K562 (cell line): ENCODE results near the gene MYL4. TPM values are rescaled to one million over a fixed set of nuclear protein-coding genes. Genes with fewer than 3 reads are reported as not detected.

Experiments
- ATAC-seq: fragments of 200-7000 bp; cut with Tn5 transposase; 3 replicates; pipeline ENCODE4 v1.9.1; 2020; ENCODE audit warnings: moderate library complexity
- BruUV-seq: library from RNA; stranded (reverse); fragments of 400-500 nt; replicated peaks from 2 replicates; lab custom pipeline; 2021; lab: Mats Ljungman, UMichigan
- CTCF ChIA-PET: fragments of 300-600 bp; formaldehyde crosslinking; extraction: SDS; loops from one replicate; lab custom pipeline; 2021; ENCODE audit warnings: low intra/inter-chr PET ratio; lab: Yijun Ruan, JAX
- POLR2A ChIA-PET: fragments of 300-600, 350-650 bp; sonication (Branson Sonifier 250); formaldehyde crosslinking; extraction: SDS; loops from one replicate; lab custom pipeline; 2021; ENCODE audit warnings: antibody characterized with exemption, inconsistent platforms; lab: Yijun Ruan, JAX
- DNase-seq, 4 experiments: peaks; one replicate each; pipeline versions ENCODE4 v3.0.0 to v3.0.0-alpha.2; 2011 to 2018; ENCODE audit warnings: low spot score in 3 of 4, mixed read lengths in 3 of 4; ENCODE audit errors: extremely low read depth in 1 of 4
- FAIRE-seq: peaks from 2 replicates; lab custom pipeline; 2011; peaks lifted over from hg19 to GRCh38; lab: Jason Lieb, UNC
- H2AFZ ChIP-seq: 2 replicates; pipeline ENCODE4 v1.6.0; 2011; ENCODE audit warnings: low read depth, low read length, control low read depth, inconsistent platforms
- H3K27ac ChIP-seq: fragments of 200-600 bp; 3 replicates; pipeline ENCODE4 v1.8.0; 2011; ENCODE audit warnings: low read depth, mild to moderate bottlenecking, control low read depth, inconsistent platforms, low read length, moderate library complexity, mixed read lengths; ENCODE audit errors: extremely low read depth
- H3K27me3 ChIP-seq, 2 experiments: fragments of 300-600 bp in 1 of 2; 2 replicates in 1 of 2; 3 replicates in 1 of 2; pipeline versions ENCODE4 v1.6.0 to v1.8.0; 2011; ENCODE audit warnings: inconsistent platforms in 2 of 2, low read length in 2 of 2, mild to moderate bottlenecking in 1 of 2, mixed read lengths in 1 of 2, moderate library complexity in 1 of 2; ENCODE audit not compliant: control insufficient read depth in 2 of 2, insufficient read depth in 2 of 2
- H3K36me3 ChIP-seq: fragments of 300-600 bp; 3 replicates; pipeline ENCODE4 v1.8.0; 2011; ENCODE audit warnings: mild to moderate bottlenecking, low read length, inconsistent platforms; ENCODE audit not compliant: control insufficient read depth, insufficient read depth
- H3K4me1 ChIP-seq, 2 experiments: fragments of 200-600 bp in 1 of 2; replicated peaks in 1 of 2; 2 replicates in 1 of 2; 3 replicates in 1 of 2; pipeline versions ENCODE4 v1.5.1 to v1.8.0; 2011; ENCODE audit warnings: inconsistent platforms in 2 of 2, low read length in 2 of 2, mild to moderate bottlenecking in 1 of 2, mixed read lengths in 1 of 2, moderate library complexity in 1 of 2; ENCODE audit not compliant: control insufficient read depth in 2 of 2, insufficient read depth in 2 of 2
- H3K4me2 ChIP-seq: 2 replicates; pipeline ENCODE4 v1.6.1; 2011; ENCODE audit warnings: low read length, control low read depth, inconsistent platforms, mixed read lengths; ENCODE audit not compliant: insufficient read depth
- H3K4me3 ChIP-seq: fragments of 200-600 bp; sonication (generic), shearing (Covaris generic); 2 replicates; pipeline ENCODE4 v1.5.1; 2016; ENCODE audit warnings: control low read depth, inconsistent platforms
- H3K79me2 ChIP-seq: fragments of 200-600 bp; 3 replicates; pipeline ENCODE4 v1.8.0; 2011; ENCODE audit warnings: low read length, inconsistent platforms; ENCODE audit not compliant: control insufficient read depth, insufficient read depth
- H3K9ac ChIP-seq, 2 experiments: 2 replicates each; pipeline versions ENCODE4 v1.6.0 to v1.6.1; 2011; ENCODE audit warnings: low read depth in 2 of 2, low read length in 2 of 2, control low read depth in 1 of 2, inconsistent platforms in 1 of 2, mild to moderate bottlenecking in 1 of 2, mixed read lengths in 1 of 2; ENCODE audit not compliant: insufficient read depth in 1 of 2
- H3K9me1 ChIP-seq: one replicate; pipeline ENCODE4 v1.6.0; 2011; ENCODE audit warnings: inconsistent platforms, mild to moderate bottlenecking, low read length, moderate library complexity; ENCODE audit not compliant: control insufficient read depth, insufficient read depth
- H3K9me3 ChIP-seq: replicated peaks from 2 replicates; pipeline ENCODE4 v1.5.1; 2011; ENCODE audit warnings: low read depth, low read length, inconsistent platforms; ENCODE audit not compliant: control insufficient read depth, insufficient read depth
- H4K20me1 ChIP-seq: replicated peaks from 2 replicates; pipeline ENCODE4 v1.6.1; 2011; ENCODE audit warnings: low read length, inconsistent platforms, mixed read lengths; ENCODE audit not compliant: control insufficient read depth, insufficient read depth
- RBM34 ChIP-seq: fragments of 200-400 bp; formaldehyde crosslinking; IDR thresholded peaks from 2 replicates; pipeline ENCODE4 v1.6.1; 2018; ENCODE audit warnings: low read length, borderline replicate concordance; ENCODE audit not compliant: insufficient read depth
- RHOXF2B ChIP-seq: fragments of 250-450 bp; sonication (Bioruptor Pico); conservative IDR thresholded peaks from 2 replicates; pipeline ENCODE4 v1.5.1; 2021
- RNF2 ChIP-seq: sonication (generic); IDR thresholded peaks from 2 replicates; pipeline ENCODE4 v1.6.1; 2016
- ZC3H4 ChIP-seq: sonication (generic); formaldehyde crosslinking; IDR thresholded peaks from 2 replicates; pipeline ENCODE4 v1.9.0; 2021; ENCODE audit warnings: missing genetic modification reagents, borderline replicate concordance
- ZC3H8 ChIP-seq: fragments of 450-650 bp; IDR thresholded peaks from 2 replicates; pipeline ENCODE4 v1.6.1; 2017
- WGBS: fragments of 100-300 bp; shearing (Covaris generic); methylation state at CpG from one replicate; pipeline ENCODE4 v1.1.6; 2016; ENCODE audit warnings: low coverage, mixed read lengths; ENCODE audit not compliant: insufficient coverage; ENCODE audit errors: missing lambda C conversion rate; 5-methylcytosine and 5-hydroxymethylcytosine counted together
- in situ Hi-C: fragments of 300-500 bp; cut with MboI; formaldehyde crosslinking; loops from 4 replicates; pipeline ENCODE4 v1.15.0; 2018; ENCODE audit warnings: inconsistent platforms, mixed read lengths
- intact Hi-C: fragments of 100-400 bp; cut with micrococcal nuclease; formaldehyde crosslinking; loops from 2 replicates; pipeline ENCODE4 v1.14.2; 2022
- polyA plus RNA-seq, 8 experiments: library from polyadenylated mRNA; depleted of rRNA in 4 of 8; stranded (reverse) in 5 of 8; unstranded in 3 of 8; fragments of >200 nt; fragmentation: Nextera tagmentation in 2 of 8; fragmentation: Illumina TruSeq in 1 of 8; extraction: Ambion mirVana in 2 of 8; extraction: Trizol in 1 of 8; gene quantifications; 2 replicates each; pipeline versions ENCODE4 v1.2.1 to v1.2.3, GENCODE V29; 2011 to 2014; ENCODE audit warnings: inconsistent platforms in 1 of 8, missing spikeins in 1 of 8
- total RNA-seq, 7 experiments: library from RNA; depleted of rRNA in 6 of 7; stranded (reverse); fragments of >200 nt in 6 of 7; fragmentation: Illumina TruSeq in 2 of 7; extraction: Trizol in 2 of 7; gene quantifications; 2 replicates each; pipeline versions ENCODE4 v1.2.1 to v1.2.3, GENCODE V29; 2011 to 2021; ENCODE audit warnings: low replicate concordance in 1 of 7
- TF ChIP-seq, protein P1 (sequence below): fragments of 450-650 bp; IDR thresholded peaks from 2 replicates; pipeline ENCODE4 v1.7.1; 2018; ENCODE audit warnings: mild to moderate bottlenecking, low read depth; ENCODE audit not compliant: partially characterized antibody
- TF ChIP-seq, protein P2 (sequence below): fragments of 450-650 bp; IDR thresholded peaks from 2 replicates; pipeline ENCODE4 v1.6.1; 2016; ENCODE audit warnings: mild to moderate bottlenecking
- TF ChIP-seq, protein P3 (sequence below): fragments of 150-350 bp; IDR thresholded peaks from 2 replicates; pipeline ENCODE4 v1.6.1; 2014; ENCODE audit warnings: low read depth, mild to moderate bottlenecking, low read length, borderline replicate concordance
- TF ChIP-seq, protein P4 (sequence below): sonication (generic); formaldehyde crosslinking; IDR thresholded peaks from 2 replicates; pipeline ENCODE4 v1.9.0; 2022; ENCODE audit warnings: mild to moderate bottlenecking, missing genetic modification reagents
- TF ChIP-seq, protein P5 (sequence below), 2 experiments: fragments of 450-650 bp in 1 of 2; sonication (generic) in 1 of 2; formaldehyde crosslinking in 1 of 2; IDR thresholded peaks in 1 of 2; conservative IDR thresholded peaks in 1 of 2; 2 replicates each; pipeline versions ENCODE4 v1.6.1 to v1.8.1; 2016 to 2023; ENCODE audit warnings: mild to moderate bottlenecking in 2 of 2, moderate library complexity in 2 of 2, inconsistent platforms in 1 of 2, missing genetic modification reagents in 1 of 2

Gene MYL4
- total and polyA plus RNA-seq, 9 of the 15 experiments (the other 6 are each of a cell fraction or from before 2014, with no cell fraction given), result 117 to 423 (median 221) TPM

GRCh38 chr17:47238321-47239010 is 29.3 kb downstream of the MYL4 start:
- no peak overlapping the region for H3K9ac ChIP-seq
- H3K4me3 ChIP-seq, result no peak overlapping the region
- no peak overlapping the region for H3K27ac ChIP-seq
- H4K20me1 ChIP-seq, result no peaks in the 10 kb centered on the region
- H3K79me2 ChIP-seq, result no peaks in the 10 kb centered on the region
- WGBS, result 81% methylated on average over 22 of the region's 29 CpGs
- H3K9me3 ChIP-seq, result no peaks in the 10 kb centered on the region; the same call in 1 of the 2 replicates
- BruUV-seq, result no TSS peak
- POLR2A ChIA-PET, result no interaction called here
- H3K36me3 ChIP-seq, result no peaks in the 10 kb centered on the region
- peaks cover 20 to 21% of the 10 kb centered on the region in 2 experiments for H3K4me1 ChIP-seq
- ATAC-seq, result no peak
- no peak overlapping the region for H2AFZ ChIP-seq
- intact Hi-C loops (no loop called here), in situ Hi-C loops (no loop called here)
- no peak for DNase-seq
- no peak for FAIRE-seq
- CTCF ChIA-PET, result interaction anchor here (0.6 kb wide), 1 partner anchor 8 kb away, joined by 4 read pairs; no protein-coding TSS in a partner anchor
- peaks cover 4% of the 10 kb centered on the region for H3K9me1 ChIP-seq
- H3K4me2 ChIP-seq, result no peak overlapping the region
- no peaks in the 10 kb centered on the region for H3K27me3 ChIP-seq
- no peak for TF ChIP-seq RBM34
- TF ChIP-seq, protein P1, sequence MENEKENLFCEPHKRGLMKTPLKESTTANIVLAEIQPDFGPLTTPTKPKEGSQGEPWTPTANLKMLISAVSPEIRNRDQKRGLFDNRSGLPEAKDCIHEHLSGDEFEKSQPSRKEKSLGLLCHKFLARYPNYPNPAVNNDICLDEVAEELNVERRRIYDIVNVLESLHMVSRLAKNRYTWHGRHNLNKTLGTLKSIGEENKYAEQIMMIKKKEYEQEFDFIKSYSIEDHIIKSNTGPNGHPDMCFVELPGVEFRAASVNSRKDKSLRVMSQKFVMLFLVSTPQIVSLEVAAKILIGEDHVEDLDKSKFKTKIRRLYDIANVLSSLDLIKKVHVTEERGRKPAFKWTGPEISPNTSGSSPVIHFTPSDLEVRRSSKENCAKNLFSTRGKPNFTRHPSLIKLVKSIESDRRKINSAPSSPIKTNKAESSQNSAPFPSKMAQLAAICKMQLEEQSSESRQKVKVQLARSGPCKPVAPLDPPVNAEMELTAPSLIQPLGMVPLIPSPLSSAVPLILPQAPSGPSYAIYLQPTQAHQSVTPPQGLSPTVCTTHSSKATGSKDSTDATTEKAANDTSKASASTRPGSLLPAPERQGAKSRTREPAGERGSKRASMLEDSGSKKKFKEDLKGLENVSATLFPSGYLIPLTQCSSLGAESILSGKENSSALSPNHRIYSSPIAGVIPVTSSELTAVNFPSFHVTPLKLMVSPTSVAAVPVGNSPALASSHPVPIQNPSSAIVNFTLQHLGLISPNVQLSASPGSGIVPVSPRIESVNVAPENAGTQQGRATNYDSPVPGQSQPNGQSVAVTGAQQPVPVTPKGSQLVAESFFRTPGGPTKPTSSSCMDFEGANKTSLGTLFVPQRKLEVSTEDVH, result no peak
- no peak for TF ChIP-seq ZC3H4
- TF ChIP-seq, protein P2, sequence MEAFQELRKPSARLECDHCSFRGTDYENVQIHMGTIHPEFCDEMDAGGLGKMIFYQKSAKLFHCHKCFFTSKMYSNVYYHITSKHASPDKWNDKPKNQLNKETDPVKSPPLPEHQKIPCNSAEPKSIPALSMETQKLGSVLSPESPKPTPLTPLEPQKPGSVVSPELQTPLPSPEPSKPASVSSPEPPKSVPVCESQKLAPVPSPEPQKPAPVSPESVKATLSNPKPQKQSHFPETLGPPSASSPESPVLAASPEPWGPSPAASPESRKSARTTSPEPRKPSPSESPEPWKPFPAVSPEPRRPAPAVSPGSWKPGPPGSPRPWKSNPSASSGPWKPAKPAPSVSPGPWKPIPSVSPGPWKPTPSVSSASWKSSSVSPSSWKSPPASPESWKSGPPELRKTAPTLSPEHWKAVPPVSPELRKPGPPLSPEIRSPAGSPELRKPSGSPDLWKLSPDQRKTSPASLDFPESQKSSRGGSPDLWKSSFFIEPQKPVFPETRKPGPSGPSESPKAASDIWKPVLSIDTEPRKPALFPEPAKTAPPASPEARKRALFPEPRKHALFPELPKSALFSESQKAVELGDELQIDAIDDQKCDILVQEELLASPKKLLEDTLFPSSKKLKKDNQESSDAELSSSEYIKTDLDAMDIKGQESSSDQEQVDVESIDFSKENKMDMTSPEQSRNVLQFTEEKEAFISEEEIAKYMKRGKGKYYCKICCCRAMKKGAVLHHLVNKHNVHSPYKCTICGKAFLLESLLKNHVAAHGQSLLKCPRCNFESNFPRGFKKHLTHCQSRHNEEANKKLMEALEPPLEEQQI, result no peak
- TF ChIP-seq, protein P3, sequence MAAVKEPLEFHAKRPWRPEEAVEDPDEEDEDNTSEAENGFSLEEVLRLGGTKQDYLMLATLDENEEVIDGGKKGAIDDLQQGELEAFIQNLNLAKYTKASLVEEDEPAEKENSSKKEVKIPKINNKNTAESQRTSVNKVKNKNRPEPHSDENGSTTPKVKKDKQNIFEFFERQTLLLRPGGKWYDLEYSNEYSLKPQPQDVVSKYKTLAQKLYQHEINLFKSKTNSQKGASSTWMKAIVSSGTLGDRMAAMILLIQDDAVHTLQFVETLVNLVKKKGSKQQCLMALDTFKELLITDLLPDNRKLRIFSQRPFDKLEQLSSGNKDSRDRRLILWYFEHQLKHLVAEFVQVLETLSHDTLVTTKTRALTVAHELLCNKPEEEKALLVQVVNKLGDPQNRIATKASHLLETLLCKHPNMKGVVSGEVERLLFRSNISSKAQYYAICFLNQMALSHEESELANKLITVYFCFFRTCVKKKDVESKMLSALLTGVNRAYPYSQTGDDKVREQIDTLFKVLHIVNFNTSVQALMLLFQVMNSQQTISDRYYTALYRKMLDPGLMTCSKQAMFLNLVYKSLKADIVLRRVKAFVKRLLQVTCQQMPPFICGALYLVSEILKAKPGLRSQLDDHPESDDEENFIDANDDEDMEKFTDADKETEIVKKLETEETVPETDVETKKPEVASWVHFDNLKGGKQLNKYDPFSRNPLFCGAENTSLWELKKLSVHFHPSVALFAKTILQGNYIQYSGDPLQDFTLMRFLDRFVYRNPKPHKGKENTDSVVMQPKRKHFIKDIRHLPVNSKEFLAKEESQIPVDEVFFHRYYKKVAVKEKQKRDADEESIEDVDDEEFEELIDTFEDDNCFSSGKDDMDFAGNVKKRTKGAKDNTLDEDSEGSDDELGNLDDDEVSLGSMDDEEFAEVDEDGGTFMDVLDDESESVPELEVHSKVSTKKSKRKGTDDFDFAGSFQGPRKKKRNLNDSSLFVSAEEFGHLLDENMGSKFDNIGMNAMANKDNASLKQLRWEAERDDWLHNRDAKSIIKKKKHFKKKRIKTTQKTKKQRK, result no peak
- TF ChIP-seq, protein P4, sequence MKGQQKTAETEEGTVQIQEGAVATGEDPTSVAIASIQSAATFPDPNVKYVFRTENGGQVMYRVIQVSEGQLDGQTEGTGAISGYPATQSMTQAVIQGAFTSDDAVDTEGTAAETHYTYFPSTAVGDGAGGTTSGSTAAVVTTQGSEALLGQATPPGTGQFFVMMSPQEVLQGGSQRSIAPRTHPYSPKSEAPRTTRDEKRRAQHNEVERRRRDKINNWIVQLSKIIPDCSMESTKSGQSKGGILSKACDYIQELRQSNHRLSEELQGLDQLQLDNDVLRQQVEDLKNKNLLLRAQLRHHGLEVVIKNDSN, result no peak
- TF ChIP-seq, protein P5, sequence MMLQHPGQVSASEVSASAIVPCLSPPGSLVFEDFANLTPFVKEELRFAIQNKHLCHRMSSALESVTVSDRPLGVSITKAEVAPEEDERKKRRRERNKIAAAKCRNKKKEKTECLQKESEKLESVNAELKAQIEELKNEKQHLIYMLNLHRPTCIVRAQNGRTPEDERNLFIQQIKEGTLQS (IDR thresholded peaks at IDR 0.05), result no peak
- TF ChIP-seq, protein P5 (CRISPR knock-in tag; conservative IDR thresholded peaks at IDR 0.05), result no peak
- no peak for TF ChIP-seq ZC3H8
- TF ChIP-seq RNF2, result no peak
- no peak for TF ChIP-seq RHOXF2B
